ENCODE results near the gene JARID2.
A peak's percentile ranks its signal among the peaks of the same experiment; 100 is the strongest.
"Not testable (repeated sequence)": the region's sequence is repeated elsewhere in the genome, so short reads cannot be mapped to it uniquely, and the experiment has no call there.

The JARID2 gene

DNA sequence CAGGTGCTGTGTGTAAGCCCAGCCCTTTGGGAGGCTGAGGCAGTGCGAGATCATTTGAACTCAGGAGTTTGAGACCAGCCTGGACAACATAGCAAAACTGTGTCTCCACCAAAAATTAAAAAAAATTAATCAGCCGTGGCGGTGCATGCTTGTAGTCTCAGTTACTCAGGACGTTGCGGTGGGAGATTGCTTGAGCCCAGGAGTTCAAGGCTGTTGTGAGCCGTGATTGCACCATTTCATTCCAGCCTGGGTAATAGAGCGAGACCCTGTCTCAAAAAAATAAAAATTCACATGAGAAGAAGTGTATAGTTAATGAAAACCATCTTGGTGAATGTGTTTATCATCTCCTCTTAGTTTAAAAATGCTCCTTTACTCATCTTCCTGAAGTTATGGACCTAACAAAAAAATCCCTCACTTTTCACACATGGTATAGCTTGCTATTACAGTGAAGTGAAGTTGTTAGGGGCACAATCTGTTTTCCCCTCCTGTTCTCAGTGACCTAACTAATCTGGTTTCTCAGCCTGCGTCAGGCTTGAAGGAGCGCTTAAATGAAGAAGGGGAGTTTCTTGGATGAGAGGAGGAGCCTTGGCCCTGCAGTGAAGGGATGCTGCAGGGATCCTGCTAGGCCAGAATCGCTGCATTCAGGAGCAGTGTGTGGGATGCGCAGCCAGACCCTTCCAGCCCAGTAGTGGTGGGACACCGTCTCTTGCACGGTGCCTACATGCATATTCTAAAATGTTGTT lies 45.3 kb downstream of the JARID2 start:
- DNase-seq, result no peak

GRCh38 chr6:15292721-15293302 lies 46.9 kb downstream of the JARID2 start:
- DNase-seq, result no peak

DNA sequence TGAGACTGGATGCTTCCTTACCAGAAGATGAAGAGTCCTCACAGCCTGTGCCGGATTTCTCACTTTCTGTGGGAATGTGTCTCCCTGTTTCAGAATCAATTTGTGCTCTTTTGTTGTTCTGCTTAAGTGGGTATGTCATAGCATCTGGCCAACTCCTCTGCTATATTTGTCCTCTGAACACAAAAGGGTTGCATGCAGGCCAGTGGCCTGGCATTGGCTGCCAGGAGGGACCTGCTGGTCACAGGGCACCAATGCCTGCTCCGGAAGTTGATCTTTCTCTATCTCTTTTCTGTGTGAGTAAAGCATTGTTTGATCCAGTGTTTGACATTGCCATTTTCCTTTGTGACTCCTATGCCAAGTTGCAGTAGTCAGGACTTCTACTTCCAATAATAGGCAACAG lies 47.8 kb downstream of the JARID2 start:
- DNase-seq, result no peak

- no peak for DNase-seq
Observed at GRCh38 chr6:15294504-15294903, 48.6 kb downstream of the JARID2 start.

DNA sequence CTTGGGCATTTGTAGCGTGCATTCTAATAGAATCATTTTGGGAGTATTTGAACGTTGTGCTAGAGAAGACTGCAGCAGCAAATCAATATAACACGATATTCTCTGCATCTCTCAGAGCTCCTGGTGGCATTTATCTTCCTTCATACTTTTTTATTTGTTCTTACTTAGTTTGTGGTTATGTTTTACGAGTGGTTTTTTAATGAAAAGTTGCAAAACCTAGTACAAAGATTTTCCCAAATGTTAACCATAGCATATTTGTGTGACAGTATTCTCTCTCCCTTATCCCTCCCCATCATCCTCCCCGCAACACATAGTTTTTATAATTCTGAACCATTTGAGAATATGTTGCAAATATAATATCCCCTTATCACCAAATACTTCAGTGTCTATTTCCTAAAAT lies 50.4 kb downstream of the JARID2 start:
- DNase-seq, result no peak

DNA sequence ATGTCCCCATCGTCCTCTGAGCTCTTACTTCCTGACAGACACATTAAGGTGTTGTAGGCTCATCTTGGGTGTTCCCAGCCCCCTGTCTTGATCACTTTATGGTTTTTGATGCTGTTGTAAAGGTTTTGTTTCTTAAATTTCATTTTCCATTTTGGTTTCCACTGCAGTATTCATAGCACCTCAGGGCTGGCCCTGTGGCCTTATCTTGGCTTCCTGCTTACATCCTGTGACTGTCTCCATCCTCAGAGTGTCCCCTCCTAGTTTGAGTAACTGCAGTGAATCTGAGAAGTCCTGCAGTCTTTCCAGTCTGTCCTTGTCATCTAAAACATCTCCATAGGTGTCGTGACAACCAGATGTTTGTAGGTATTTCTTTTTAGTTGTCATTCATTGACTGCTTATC lies 50.9 kb downstream of the JARID2 start:
- peak in 1 of 2 donors; percentile 74 for DNase-seq

GRCh38 chr6:15297167-15297566 lies 51.3 kb downstream of the JARID2 start:
- not testable (repeated sequence) for DNase-seq

GRCh38 chr6:15297895-15298590 lies 52.2 kb downstream of the JARID2 start:
- DNase-seq, result no peak

- peak in 1 of 2 donors; percentile 97 for DNase-seq
Observed at GRCh38 chr6:15299430-15300131, 53.7 kb downstream of the JARID2 start.

- DNase-seq, result no peak
Observed at GRCh38 chr6:15301179-15302006, 55.5 kb downstream of the JARID2 start.

DNA sequence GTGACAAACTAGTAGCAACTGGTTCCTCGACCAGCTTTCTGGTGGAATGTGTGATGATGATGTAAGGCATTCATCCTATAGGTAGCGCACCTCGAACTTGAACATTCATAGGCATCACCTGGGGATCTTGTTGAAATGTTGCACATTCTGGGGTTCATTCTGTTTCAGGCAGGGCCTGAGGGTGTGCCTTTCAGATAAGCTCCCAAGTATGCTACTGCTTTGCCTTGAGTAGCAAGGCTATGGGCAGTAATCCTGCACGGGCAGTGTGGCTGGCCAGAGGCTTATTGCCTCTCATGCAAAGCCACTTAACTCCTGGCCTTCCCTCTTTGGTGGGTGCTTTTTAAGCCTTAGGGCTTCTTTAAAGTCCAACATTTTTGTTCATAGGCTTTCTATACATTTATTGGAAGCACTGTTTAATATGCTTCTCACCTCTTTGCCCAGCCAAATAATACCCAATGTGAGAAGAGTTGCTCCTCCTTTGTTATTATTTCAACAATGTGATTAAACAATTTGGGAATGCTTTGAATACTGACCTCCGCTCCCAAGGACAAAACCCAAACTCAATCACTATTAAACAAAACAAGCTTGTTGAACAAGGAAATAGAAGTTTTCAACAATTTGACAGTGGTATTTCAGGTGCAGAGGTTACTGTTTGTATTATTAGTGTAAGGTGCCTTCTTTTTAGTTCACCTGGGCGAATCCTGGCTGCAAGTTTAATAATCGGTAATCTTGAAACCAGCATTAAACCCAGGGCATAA lies 57.5 kb downstream of the JARID2 start:
- DNase-seq, result no peak

DNA sequence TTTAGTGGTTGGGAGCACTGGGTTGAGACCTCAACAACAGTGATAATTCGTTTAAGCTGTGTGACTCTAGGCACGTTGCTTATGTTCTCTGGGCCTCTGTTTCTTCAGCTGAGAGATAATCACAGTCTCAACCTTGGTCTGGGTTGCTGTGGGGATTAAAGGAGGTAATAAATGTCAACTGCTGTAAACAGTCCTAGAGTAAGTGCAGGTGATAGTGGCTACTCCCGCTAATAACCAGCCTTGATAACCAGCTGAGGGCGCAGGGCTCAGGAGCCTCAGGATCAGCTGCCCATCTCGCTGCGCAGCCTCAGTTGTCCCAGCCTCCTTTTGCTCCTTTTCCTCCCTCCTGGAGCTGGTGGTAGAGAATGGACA lies 58.0 kb downstream of the JARID2 start:
- no peak for DNase-seq

DNA sequence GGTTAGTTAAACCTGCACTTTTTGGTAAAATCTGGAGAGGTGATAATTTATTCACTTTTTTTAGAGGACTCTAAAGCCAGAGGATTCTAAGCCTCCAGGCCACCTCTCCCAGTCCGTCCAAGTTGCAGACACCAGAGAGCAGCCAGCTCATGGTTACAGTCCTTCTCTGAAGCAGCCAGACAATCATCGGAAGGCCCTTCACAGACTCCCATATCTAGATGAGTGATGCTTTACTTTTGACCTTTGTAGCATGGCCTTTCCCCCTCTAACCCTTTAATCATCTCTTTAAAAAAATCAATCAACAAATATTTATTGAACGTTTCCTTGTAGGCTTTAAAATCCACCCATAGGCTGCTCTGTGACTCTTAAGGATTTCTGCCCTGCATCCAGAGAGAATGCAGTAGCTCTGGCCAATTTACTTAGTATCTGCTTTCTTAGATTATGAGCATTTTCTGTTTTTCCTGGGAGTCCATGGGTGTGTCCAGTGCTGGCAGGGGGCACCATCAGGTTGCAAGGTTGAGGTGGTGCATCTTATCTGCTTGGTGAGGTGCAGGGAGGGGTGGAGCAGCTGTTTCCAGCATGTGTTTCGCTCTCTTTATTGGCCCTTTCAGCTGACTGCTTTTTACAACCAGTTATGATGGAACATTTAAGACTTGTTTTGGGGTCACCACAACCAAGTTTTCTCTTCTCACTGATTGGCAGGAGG lies 58.6 kb downstream of the JARID2 start:
- DNase-seq, result no peak

DNA sequence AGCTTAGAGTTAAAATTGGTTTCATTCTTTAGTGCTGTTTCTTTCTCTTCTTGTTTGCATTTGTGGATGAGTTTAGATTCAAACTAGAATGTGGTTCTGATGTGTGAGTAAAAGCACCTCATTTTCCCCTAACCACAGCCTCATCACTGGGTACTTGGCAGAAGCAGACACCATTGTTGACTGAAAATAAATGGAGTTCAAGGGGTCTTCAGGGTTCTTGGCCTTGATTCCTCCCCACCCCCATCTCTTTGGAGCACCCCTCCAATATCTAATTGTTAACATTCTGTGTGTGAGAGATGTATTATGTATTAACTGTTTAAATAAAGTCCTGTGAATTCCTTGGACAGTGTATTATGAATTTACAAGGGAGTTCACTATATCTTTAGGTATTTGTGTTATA lies 59.6 kb downstream of the JARID2 start:
- DNase-seq, result no peak

DNA sequence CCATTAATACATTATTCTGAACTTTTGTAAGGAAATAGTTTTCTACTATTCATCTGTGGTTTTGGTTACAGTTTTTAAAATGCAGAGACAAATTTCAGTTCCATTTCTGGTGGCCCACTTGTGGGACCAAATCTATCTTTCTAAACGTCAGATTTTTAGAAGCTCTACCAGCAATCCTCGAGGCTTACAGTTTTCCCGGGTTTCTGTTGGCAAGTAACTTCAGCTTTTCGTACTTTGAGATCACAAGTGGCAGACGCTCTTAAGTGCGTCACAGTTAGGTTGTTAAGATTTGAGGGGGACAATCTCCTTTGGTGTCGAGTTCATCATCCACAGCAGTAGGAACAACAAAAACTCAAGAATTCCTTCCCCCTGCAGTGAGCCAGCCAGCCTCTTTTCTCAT lies 60.0 kb downstream of the JARID2 start:
- DNase-seq, result no peak

DNA sequence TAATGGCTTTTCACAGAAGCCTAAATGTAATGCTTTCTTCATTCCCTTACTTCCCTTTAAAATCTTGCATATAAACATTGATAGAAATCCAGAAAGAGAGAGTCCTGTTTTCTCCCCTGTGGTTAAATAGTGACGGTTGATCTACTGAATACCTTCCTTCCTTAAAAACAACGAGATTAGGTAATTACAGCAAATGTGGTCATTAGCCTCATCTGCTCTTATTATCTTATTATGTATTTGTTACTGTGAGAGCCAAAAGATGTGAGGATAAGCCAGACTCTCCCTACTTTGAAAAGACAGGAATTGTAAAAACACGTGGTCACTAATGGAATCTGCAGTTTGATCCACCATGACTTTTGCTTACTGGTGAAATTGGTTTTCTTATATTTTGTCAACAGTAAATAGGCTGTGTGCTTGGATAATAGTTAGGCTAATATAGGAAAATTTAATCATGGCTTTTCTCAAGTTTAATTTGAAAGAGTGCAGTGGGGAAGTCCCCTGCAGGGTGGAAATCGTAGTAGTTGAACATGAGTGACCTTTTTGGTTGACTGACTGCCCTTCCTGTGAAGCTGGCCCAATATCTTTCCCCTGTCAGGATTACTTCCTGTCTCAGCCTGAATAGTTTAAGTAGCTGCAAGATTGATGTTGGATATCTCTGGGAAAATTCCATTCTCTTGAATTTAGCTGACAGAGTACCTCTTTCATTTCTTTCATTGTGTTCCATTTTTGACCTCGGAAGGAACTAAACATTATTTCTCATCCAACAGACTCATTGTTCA lies 62.8 kb downstream of the JARID2 start:
- DNase-seq, result peak in 1 of 2 donors; percentile 19

- DNase-seq, result no peak
Observed at GRCh38 chr6:15309611-15310283, 63.9 kb downstream of the JARID2 start.

- no peak for DNase-seq
Observed at GRCh38 chr6:15310680-15311079, 64.8 kb downstream of the JARID2 start.

DNA sequence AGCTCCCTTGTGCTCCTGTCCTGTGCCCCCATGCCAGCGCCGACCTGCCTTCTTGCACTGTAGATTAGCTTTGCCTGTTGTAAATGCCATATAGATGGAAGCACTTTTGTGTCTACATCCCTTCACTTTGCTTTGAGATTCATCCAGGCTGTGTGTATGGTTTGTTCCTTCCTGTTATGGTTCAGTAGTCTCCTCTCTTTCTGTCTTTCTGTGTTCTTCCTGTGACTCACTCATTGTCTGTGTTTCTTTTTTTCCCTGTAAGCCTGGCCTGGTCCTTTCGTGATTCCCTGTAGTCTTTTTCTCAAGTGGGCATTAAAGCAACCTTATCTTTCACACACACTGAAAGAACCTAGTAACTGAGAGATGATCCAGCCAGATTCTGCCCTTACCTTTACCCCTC lies 66.6 kb downstream of the JARID2 start:
- peak in 1 of 2 donors; percentile 88 for DNase-seq

GRCh38 chr6:15313367-15313766 lies 67.5 kb downstream of the JARID2 start:
- DNase-seq, result peak in 1 of 2 donors; percentile 15

Data from bone marrow (tissue), 2 donors.